HepG2 (cell line): ENCODE measurements around the gene SEC14L5. TPM values are rescaled to one million over a fixed set of nuclear protein-coding genes. Genes with fewer than 3 reads are reported as not detected.

ENCODE experiments used
- NRL ChIP-seq: sonication (generic); formaldehyde crosslinking; IDR thresholded peaks from 2 replicates; pipeline ENCODE4 v1.5.0; 2020; ENCODE audit warnings: missing genetic modification reagents, mild to moderate bottlenecking, moderate library complexity, borderline replicate concordance
- SMAD9 ChIP-seq: sonication (generic); formaldehyde crosslinking; IDR thresholded peaks from 2 replicates; pipeline ENCODE4 v1.5.1; 2020; ENCODE audit warnings: mild to moderate bottlenecking, missing genetic modification reagents
- TBP ChIP-seq: sonication (generic); formaldehyde crosslinking; IDR thresholded peaks from 2 replicates; pipeline ENCODE4 v1.5.0; 2020; ENCODE audit warnings: missing genetic modification reagents
- ZNF337 ChIP-seq: sonication (generic); formaldehyde crosslinking; IDR thresholded peaks from 2 replicates; pipeline ENCODE4 v1.5.1; 2020; ENCODE audit warnings: missing genetic modification reagents, low read depth, mild to moderate bottlenecking, borderline replicate concordance
- ZNF562 ChIP-seq: sonication (generic); formaldehyde crosslinking; IDR thresholded peaks from 2 replicates; pipeline ENCODE4 v1.8.0; 2022; ENCODE audit warnings: missing genetic modification reagents, borderline replicate concordance
- ZNF713 ChIP-seq: sonication (generic); formaldehyde crosslinking; IDR thresholded peaks from 2 replicates; pipeline ENCODE4 v1.4.0; 2020; ENCODE audit warnings: mild to moderate bottlenecking, missing genetic modification reagents
- ZNF775 ChIP-seq: sonication (generic); formaldehyde crosslinking; IDR thresholded peaks from 2 replicates; pipeline ENCODE4 v1.4.0; 2020; ENCODE audit warnings: missing genetic modification reagents, mild to moderate bottlenecking, moderate library complexity, borderline replicate concordance
- ZNF83 ChIP-seq: sonication (generic); formaldehyde crosslinking; IDR thresholded peaks from 2 replicates; pipeline ENCODE4 v1.4.0; 2020; ENCODE audit warnings: missing genetic modification reagents, mild to moderate bottlenecking, borderline replicate concordance
- polyA plus RNA-seq, 8 experiments: library from polyadenylated mRNA; depleted of rRNA in 3 of 8; stranded (reverse) in 7 of 8; unstranded in 1 of 8; fragments of >200 nt; fragmentation: Illumina TruSeq in 4 of 8; extraction: Trizol in 4 of 8; gene quantifications; 2 replicates each; pipeline versions ENCODE4 v1.2.1 to v1.2.3, GENCODE V29; 2011 to 2016; ENCODE audit warnings: low read depth in 4 of 8, missing spikeins in 1 of 8, mixed read lengths in 1 of 8; ENCODE audit not compliant: insufficient read depth in 1 of 8
- total RNA-seq, 5 experiments: library from RNA; depleted of rRNA; stranded (reverse); fragments of >200 nt; fragmentation: Illumina TruSeq; extraction: Trizol; gene quantifications; 2 replicates each; pipeline ENCODE4 v1.2.3, GENCODE V29; 2016; ENCODE audit warnings: low read depth in 1 of 5
- TF ChIP-seq, protein P1 (sequence below): IDR thresholded peaks from 2 replicates; pipeline ENCODE4 v1.6.1; 2016; ENCODE audit warnings: control low read depth
- TF ChIP-seq, protein P2 (sequence below): sonication (generic); formaldehyde crosslinking; IDR thresholded peaks from 2 replicates; pipeline ENCODE4 v1.4.0; 2020; ENCODE audit warnings: missing genetic modification reagents
- TF ChIP-seq, protein P3 (sequence below): sonication (generic); formaldehyde crosslinking; IDR thresholded peaks from 2 replicates; pipeline ENCODE4 v1.4.0; 2020; ENCODE audit warnings: low read depth, missing genetic modification reagents

Gene SEC14L5
- total and polyA plus RNA-seq, 2 of the 13 experiments (the other 11 are each of a cell fraction or from before 2014, with no cell fraction given): 0.40 to 0.42 TPM

DNA sequence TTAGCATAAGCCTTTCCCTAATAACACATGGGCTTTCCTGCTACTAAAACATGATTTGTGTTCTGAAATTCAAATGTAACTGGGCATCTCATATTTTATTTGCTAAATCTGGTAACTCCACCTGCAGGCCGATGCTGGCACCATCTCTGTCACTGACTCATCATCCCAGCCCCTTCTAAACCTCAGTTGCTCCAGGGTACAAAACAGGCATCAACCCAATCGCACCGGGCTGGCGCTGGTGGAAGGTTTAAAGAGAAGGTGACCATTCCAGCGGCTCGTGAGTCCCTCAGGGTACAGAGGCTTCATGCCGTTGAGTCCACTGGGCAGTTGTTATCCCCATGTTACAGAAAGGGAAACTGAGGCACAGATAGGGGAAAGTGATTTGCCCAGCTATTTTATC is 48.3 kb upstream of the SEC14L5 start (continued):
- TF ChIP-seq ZNF337 (CRISPR knock-in tag) (no peak), ZNF713 (CRISPR knock-in tag) (no peak), TBP (CRISPR knock-in tag) (no peak), ZNF562 (CRISPR knock-in tag) (no peak), NRL (CRISPR knock-in tag) (no peak), ZNF775 (no peak), ZNF83 (CRISPR knock-in tag) (no peak), SMAD9 (CRISPR knock-in tag) (no peak)
- TF ChIP-seq, protein P1, sequence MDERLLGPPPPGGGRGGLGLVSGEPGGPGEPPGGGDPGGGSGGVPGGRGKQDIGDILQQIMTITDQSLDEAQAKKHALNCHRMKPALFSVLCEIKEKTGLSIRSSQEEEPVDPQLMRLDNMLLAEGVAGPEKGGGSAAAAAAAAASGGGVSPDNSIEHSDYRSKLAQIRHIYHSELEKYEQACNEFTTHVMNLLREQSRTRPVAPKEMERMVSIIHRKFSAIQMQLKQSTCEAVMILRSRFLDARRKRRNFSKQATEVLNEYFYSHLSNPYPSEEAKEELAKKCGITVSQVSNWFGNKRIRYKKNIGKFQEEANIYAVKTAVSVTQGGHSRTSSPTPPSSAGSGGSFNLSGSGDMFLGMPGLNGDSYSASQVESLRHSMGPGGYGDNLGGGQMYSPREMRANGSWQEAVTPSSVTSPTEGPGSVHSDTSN (CRISPR knock-in tag): no peak
- TF ChIP-seq, protein P2, sequence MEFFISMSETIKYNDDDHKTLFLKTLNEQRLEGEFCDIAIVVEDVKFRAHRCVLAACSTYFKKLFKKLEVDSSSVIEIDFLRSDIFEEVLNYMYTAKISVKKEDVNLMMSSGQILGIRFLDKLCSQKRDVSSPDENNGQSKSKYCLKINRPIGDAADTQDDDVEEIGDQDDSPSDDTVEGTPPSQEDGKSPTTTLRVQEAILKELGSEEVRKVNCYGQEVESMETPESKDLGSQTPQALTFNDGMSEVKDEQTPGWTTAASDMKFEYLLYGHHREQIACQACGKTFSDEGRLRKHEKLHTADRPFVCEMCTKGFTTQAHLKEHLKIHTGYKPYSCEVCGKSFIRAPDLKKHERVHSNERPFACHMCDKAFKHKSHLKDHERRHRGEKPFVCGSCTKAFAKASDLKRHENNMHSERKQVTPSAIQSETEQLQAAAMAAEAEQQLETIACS (CRISPR knock-in tag): no peak
- TF ChIP-seq, protein P3, sequence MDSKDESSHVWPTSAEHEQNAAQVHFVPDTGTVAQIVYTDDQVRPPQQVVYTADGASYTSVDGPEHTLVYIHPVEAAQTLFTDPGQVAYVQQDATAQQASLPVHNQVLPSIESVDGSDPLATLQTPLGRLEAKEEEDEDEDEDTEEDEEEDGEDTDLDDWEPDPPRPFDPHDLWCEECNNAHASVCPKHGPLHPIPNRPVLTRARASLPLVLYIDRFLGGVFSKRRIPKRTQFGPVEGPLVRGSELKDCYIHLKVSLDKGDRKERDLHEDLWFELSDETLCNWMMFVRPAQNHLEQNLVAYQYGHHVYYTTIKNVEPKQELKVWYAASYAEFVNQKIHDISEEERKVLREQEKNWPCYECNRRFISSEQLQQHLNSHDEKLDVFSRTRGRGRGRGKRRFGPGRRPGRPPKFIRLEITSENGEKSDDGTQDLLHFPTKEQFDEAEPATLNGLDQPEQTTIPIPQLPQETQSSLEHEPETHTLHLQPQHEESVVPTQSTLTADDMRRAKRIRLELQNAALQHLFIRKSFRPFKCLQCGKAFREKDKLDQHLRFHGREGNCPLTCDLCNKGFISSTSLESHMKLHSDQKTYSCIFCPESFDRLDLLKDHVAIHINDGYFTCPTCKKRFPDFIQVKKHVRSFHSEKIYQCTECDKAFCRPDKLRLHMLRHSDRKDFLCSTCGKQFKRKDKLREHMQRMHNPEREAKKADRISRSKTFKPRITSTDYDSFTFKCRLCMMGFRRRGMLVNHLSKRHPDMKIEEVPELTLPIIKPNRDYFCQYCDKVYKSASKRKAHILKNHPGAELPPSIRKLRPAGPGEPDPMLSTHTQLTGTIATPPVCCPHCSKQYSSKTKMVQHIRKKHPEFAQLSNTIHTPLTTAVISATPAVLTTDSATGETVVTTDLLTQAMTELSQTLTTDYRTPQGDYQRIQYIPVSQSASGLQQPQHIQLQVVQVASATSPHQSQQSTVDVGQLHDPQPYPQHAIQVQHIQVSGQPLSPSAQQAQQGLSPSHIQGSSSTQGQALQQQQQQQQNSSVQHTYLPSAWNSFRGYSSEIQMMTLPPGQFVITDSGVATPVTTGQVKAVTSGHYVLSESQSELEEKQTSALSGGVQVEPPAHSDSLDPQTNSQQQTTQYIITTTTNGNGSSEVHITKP: no peak
